A549 treated with GW870086 at 1 μM for 4 hours (cell line): ENCODE results near the gene RIMS1. TPM values are rescaled to one million over a fixed set of nuclear protein-coding genes. Genes with fewer than 3 reads are reported as not detected.

Source experiments
- total RNA-seq: library from RNA; stranded (reverse); fragments of 200-300 nt; extraction: Qiagen RNA extraction; gene quantifications from 5 replicates; pipeline ENCODE4 v1.2.3, GENCODE V29; 2022; ENCODE audit warnings: low read depth

The RIMS1 gene
- 0.02 TPM in 1 of 5 replicates, not detected in the others for total RNA-seq

DNA sequence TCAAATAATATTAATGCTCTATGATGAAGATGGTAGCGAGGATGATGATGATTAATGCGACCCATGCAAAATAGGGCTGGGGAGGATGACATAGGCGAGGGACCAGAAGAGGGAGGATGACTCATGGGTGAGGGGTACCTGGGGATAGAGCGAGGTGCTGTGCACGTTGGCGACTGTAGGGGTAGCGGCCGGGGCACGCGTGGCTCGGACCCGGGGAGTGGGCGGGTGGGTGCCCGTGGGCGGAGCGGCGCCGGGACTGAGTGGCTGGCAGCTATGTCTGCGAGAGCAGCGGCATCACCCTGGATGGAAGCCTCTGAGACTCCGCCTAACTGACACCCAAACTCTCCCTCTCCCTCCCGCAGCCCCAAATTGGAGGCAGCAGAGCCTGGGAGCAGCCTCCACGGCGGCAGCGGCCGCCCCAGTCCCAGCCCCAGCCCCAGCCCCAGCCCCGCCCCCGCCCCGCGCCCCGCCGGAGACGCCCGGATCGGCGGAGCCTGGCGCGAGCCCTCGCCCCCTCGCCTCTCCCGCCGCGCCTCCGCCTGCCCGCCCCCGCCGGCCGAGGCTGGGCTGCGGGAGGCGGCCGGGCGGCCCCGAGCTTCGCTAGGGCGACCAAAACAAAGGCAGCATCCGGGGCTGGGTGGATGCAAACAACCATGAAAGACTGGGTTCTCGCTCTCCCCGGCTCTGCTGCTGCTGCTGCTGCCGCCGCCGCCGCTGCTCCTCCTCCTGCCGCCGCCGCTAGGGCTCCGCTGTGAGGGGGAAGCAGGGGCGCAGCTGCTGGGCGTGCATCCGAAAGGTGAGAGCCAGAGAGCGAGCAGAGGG, at the start of gene RIMS1:
Gene RIMS1 (plus strand): TSS at position 367 of the 822 bp plus-strand sequence. CDS start 474 bp downstream, outside the sequence.

